T47D (cell line): ENCODE measurements around the gene PMP22.
"Not testable (repeated sequence)": the region's sequence is repeated elsewhere in the genome, so short reads cannot be mapped to it uniquely, and the experiment has no call there.

Experiments
- DNase-seq, 2 experiments: peaks; one replicate each; pipeline versions ENCODE4 v3.0.0 to v3.0.0-alpha.2; 2011 to 2012; ENCODE audit warnings: low read depth in 1 of 2, low spot score in 1 of 2
- JUND ChIP-seq: IDR thresholded peaks from 2 replicates; pipeline ENCODE4 v1.6.1; 2012; ENCODE audit warnings: low read depth
- in situ Hi-C: cut with HindIII; loops from 2 replicates; pipeline ENCODE4 v1.10.0; 2016; ENCODE audit warnings: low sequenced_read_pairs, low pct_unique_long_range_greater_than_20kb

PMP22 gene

DNA sequence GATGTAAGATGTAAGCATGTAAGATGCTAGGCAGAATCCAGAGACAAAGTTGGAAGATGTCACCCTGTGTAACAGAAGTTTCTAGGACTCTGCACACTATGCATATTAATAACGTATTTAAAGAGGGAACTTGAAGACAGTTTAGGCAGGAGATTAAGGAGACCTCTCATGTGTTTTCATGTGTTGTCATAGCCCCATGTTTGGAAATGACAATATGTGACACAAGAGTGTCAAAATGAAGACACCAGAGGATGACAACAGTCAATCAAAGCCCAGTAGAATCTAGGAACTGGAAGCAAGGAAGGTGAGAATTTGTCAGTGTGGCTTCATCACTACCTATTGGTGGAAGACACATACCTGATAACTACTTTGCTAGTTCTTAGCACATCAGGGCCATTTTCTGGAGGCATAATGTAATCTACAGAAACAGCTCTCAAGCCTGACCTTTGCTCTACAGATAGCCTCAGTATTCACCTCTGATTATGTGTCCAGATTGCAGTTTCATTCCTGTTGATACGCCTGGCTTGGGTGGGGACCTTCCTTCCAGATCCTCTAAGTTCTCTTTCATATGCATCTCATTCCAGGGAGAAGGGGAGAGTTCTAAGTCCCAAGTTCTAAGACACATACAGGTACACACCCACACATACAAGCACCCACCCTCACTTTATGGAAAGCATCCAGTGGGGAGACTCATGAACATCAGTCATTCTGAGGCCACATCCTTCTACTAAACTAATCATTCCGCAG, 26.3 kb downstream of the PMP22 start:
- TF ChIP-seq JUND: no peak
- in situ Hi-C loops: no loop called here
- no peak for DNase-seq

DNA sequence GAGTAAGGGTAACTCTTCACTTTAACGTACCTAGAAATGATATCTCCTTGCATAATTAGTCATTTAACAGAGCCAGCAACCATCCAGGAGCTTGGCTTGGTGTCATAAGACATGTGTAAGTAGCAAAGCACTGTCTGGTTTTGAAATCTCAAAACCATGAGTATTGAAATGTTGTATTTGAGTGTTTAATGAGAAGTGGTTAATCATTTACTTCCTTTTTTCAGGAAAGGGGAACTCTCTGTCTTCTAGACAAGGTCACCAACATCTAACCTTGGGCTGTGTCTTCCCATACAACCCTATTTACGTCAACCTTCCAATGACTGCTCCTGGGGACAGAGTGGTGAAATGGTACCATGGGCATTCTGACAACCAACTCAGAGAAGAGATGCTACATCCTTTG, 27.1 kb downstream of the PMP22 start:
- no peak for DNase-seq
- no peak for TF ChIP-seq JUND
- in situ Hi-C loops: no loop called here

DNA sequence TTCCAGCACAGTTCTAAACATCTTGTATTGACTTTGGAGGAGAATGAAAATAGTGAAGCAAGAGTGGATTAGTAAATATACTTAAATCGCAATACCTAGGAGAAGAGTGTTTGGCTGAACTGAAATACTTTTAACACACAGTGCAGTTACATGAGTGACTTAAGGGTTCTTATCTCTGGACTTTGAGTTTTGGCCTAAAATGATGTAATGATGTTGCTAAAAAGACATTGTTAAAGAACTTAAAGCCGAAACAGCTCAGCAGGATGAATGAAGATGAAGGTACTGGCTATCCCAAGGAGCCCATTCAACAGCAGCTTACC, 28.1 kb downstream of the PMP22 start:
- in situ Hi-C loops: no loop called here
- TF ChIP-seq JUND: no peak
- DNase-seq: no peak

DNA sequence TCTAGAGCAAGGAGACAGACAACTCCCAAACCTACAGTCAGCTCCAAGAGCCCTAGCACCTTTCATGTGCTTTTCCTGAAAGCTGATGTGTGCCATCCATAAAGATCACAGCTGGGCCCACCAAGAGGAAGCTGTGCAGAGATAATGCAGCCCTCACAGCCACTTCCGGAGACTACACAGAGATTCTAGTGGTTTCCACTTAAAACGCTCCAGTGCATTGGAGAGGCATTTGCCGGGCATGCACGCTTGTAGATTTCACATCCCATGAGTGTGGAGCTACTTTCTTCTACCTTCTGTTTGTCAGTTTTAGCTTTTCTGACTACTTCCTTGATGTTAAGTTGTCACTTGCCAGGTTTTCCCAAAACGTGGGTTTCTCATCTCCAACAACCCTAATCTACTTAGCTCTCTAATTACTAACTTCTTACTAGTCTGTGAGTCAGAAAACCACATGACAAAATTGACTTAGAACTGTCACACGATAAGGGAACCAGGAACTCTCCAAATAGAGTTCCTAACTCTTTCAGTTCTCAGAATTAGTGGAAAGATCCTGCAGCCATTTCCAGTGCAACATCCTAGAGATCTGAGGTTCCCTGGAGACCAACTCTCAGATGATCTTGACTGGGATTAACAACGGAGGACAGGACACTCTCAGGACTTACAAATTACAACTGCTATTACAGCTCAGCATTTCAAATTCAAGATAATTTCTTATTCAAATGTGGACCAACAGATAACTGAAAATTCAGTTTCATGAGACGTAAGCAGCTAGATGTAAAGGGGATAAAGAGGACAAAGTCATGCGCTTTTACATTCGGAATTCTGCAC, 28.6 kb downstream of the PMP22 start:
- DNase-seq: no peak
- TF ChIP-seq JUND: no peak
- in situ Hi-C loops: no loop called here

- TF ChIP-seq JUND: no peak
- DNase-seq: no peak
- in situ Hi-C loops: no loop called here
These were observed 31.2 kb downstream of the PMP22 start for GRCh38 chr17:15233971-15234370.

DNA sequence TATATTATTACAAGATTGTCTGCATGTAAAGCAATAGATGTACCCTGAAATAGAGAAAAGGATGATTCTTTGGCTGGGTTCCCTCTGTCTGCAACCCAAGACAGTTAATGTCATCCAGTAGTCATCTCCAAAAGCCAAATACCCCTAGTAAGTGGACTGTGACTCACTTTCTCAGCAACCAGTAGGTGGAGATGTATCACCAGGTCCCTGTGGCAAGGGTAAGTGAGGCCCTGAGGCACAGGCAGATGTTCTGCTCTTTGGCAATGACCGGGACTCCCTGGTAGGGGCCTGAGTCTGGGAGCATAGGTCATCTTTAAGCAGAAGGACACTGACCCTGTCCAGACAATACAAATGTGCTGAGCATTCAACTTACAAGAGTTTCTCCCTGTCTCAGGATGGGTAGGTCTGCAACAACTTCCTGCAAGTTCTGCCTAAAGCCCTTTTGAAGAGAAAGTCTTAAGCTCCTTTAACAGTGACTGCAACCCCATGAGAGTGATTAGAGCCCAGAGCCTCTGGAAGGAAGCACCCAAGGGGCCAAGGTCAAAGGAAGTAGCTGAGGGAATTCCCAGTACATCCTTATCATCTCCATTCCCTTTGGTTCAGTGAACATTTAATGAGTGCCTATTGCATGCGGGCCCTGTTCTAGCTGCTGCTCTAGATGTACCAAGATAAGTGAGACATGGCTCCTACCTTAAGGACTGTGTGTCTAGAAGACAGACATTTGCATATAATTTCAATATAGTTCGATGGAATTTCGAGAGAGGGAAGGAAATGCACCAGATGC, 31.9 kb downstream of the PMP22 start:
- DNase-seq: peak in 1 of 2 experiments; percentile 11
- in situ Hi-C loops: no loop called here
- no peak for TF ChIP-seq JUND

DNA sequence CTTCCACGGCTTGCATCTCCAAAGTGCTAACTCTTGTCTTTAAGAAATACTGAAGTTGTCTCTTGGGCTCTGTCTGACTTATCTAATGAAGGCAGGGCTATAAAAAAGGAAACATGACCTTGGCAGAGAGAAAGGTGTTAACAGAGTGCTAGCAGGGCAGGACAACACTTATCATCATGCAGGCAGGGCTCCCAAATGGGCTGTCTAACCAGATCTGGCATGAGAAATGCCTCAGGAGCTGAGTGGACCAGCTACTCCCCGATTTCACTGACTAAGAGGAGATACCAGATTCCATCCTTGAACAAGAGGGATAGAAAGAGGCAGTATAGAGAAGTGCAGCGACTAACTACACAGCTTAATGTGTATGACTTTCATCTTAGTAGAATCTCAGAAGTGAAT, 32.6 kb downstream of the PMP22 start:
- in situ Hi-C loops: no loop called here
- DNase-seq: no peak

DNA sequence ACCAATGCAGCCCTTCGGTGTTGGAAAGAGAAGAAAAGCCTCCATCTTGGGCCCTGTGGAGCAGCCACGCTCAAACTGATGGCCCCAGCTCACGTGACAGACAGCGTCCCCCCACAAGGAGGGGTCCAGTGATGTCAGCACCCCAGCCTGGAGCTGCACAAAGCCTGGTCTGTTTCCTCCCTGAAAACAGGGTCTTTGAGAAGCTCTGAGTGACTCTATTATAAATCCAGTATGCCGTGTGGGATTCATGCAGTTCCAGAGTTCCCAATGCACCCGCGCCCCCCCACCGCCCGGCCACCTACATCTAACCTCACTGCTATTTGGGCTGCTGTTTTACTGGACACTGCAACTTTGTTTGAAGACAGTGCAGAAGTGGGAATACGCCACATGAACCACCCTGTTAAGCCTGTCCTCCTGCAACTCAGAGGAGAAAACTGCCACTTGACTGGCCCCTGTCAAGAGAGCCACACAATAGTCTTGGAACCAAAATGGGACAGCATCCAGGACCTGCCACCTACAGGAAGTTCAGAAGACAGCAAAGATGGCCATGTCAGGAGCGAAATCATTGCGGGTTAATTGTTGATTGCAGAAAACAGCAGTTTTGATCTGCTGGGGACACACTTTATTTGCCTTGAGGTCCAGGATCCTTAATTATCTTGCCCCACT, 33.1 kb downstream of the PMP22 start:
- no peak for TF ChIP-seq JUND
- in situ Hi-C loops: no loop called here
- no peak for DNase-seq

More for the DNA sequence above, 32.6 kb downstream of the PMP22 start:
- no peak for TF ChIP-seq JUND

DNA sequence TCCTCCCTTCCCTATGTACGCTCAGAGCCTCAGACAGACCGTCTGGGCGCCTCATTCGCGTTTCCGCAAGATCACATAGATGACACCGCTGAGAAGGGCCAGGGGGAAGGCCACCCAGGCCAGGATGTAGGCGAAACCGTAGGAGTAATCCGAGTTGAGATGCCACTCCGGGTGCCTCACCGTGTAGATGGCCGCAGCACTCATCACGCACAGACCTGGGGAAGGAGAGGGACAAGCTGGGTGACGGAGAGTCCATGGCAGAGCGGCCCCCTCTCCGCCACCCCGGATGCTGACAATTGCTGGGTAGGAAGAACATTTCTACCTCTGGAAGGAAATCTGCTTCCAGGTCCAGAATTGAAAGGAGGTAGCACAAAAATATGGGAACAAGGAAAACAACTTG, 34.3 kb downstream of the PMP22 start:
- in situ Hi-C loops: no loop called here
- TF ChIP-seq JUND: no peak
- DNase-seq: no peak

DNA sequence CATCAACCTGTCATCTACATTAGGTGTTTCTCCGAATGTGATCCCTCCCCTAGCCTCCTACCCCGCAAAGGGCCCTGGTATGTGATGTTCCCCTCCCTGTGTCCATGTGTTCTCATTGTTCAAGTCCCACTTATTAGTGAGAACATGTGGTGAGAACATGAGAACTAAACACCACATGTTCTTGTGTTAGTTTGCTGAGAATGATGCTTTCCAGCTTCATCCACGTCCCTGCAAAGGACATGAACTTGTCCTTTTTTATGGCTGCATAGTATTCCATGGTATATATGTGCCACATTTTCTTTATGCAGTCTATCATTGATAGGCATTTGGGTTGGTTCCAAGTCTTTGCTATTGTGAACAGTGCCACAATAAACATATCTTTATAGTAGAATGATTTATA, 43.3 kb downstream of the PMP22 start:
- DNase-seq, in situ Hi-C loops: not testable (repeated sequence)

- TF ChIP-seq JUND: no peak
- in situ Hi-C loops: no loop called here
- no peak for DNase-seq
These were observed 44.3 kb downstream of the PMP22 start for GRCh38 chr17:15220785-15221184.

- DNase-seq: no peak
- no peak for TF ChIP-seq JUND
- in situ Hi-C loops: no loop called here
These were observed 48.6 kb downstream of the PMP22 start for GRCh38 chr17:15216481-15216880.
